Body of pancreas (tissue), 4 donors: Measurements from ENCODE around the gene NXPH4.

Source experiments
- POLR2A ChIP-seq, 3 donors: fragments of 450-650 bp; IDR thresholded peaks; one replicate each; pipeline ENCODE4 v1.6.1; 2016; ENCODE audit warnings: antibody characterized with exemption in 3 of 3, mild to moderate bottlenecking in 2 of 3
- TF ChIP-seq, protein P1 (sequence below), 7 experiments: fragments of 450-650 bp in 4 of 7; fragments of 200-600 bp in 3 of 7; sonication (generic) in 3 of 7; IDR thresholded peaks; one replicate each; pipeline ENCODE4 v1.5.1; 2016 to 2019; ENCODE audit warnings: antibody characterized with exemption in 7 of 7

DNA sequence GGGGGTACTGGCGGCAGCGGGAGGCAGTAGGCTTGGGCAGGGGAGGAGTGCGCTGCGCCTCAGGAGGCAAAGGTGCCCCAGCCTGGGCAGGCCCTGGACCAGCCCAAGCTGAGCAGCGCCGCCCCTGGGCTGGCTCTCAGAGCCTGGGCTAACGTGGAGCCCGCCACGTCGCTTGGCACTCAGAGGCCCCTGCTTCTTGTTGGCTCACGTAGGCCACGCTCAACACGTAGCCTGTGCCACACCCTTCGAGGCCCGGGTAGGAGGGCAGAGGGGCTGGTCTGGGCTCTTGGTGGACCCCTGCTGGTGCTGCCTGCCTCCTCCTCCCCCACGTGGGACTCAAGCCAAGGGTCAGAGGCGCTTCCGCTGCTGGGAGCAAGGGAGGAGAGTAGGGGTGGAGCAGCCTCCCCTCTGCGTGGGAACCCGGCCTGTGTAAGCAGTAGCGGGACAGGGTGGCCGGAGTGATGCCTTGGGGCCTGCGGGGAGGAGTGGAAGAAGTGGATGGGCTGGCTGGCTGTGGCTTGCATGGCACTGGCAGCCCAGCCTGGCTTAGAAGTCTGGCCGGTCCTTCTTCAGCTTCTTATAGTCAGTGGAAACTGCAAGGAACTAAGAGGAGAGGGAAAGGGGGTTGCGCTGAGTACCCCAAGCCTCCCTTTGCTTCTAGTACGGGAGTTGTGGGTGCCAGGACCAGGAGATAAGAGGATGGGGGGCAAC is 18.6 kb downstream of the NXPH4 start:
- TF ChIP-seq, protein P1, sequence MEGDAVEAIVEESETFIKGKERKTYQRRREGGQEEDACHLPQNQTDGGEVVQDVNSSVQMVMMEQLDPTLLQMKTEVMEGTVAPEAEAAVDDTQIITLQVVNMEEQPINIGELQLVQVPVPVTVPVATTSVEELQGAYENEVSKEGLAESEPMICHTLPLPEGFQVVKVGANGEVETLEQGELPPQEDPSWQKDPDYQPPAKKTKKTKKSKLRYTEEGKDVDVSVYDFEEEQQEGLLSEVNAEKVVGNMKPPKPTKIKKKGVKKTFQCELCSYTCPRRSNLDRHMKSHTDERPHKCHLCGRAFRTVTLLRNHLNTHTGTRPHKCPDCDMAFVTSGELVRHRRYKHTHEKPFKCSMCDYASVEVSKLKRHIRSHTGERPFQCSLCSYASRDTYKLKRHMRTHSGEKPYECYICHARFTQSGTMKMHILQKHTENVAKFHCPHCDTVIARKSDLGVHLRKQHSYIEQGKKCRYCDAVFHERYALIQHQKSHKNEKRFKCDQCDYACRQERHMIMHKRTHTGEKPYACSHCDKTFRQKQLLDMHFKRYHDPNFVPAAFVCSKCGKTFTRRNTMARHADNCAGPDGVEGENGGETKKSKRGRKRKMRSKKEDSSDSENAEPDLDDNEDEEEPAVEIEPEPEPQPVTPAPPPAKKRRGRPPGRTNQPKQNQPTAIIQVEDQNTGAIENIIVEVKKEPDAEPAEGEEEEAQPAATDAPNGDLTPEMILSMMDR (IDR thresholded peaks at IDR 0.05) = no peak
- TF ChIP-seq POLR2A (IDR thresholded peaks at IDR 0.05) = peak in 1 of 3 donors; percentile 10
